ENCODE results near the gene IFNW1.

Gene IFNW1

GRCh38 chr9:21121595-21122251 lies 19.9 kb downstream of the IFNW1 start:
- Histone ChIP-seq H3K9me3 (ENCODE audit: control insufficient read depth, low read length) (no peaks in the 10 kb centered on the region), H3K27ac (no peak overlapping the region), H3K9ac (no peak overlapping the region), H3K36me3 (ENCODE audit: control insufficient read depth, insufficient read depth, low read length) (no peaks in the 10 kb centered on the region), H3K4me2 (ENCODE audit: low read length) (no peak overlapping the region), H3K4me3 (ENCODE audit: low read depth, low read length) (no peak overlapping the region), H3K27me3 (ENCODE audit: control insufficient read depth, insufficient read depth, low read length) (no peaks in the 10 kb centered on the region), H3K4me1 (no peaks in the 10 kb centered on the region), H2AFZ (no peak overlapping the region), H3K79me2 (no peaks in the 10 kb centered on the region)
- TF ChIP-seq, protein P1, sequence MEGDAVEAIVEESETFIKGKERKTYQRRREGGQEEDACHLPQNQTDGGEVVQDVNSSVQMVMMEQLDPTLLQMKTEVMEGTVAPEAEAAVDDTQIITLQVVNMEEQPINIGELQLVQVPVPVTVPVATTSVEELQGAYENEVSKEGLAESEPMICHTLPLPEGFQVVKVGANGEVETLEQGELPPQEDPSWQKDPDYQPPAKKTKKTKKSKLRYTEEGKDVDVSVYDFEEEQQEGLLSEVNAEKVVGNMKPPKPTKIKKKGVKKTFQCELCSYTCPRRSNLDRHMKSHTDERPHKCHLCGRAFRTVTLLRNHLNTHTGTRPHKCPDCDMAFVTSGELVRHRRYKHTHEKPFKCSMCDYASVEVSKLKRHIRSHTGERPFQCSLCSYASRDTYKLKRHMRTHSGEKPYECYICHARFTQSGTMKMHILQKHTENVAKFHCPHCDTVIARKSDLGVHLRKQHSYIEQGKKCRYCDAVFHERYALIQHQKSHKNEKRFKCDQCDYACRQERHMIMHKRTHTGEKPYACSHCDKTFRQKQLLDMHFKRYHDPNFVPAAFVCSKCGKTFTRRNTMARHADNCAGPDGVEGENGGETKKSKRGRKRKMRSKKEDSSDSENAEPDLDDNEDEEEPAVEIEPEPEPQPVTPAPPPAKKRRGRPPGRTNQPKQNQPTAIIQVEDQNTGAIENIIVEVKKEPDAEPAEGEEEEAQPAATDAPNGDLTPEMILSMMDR (IDR thresholded peaks at IDR 0.05): no peak

- Histone ChIP-seq H3K4me1 (no peaks in the 10 kb centered on the region), H3K9ac (no peak overlapping the region), H3K27me3 (ENCODE audit: control insufficient read depth, insufficient read depth, low read length) (no peaks in the 10 kb centered on the region), H3K79me2 (no peaks in the 10 kb centered on the region), H3K4me3 (ENCODE audit: low read depth, low read length) (no peak overlapping the region), H3K36me3 (ENCODE audit: control insufficient read depth, insufficient read depth, low read length) (no peaks in the 10 kb centered on the region), H2AFZ (no peak overlapping the region), H3K4me2 (ENCODE audit: low read length) (no peak overlapping the region), H3K9me3 (ENCODE audit: control insufficient read depth, low read length) (no peaks in the 10 kb centered on the region), H3K27ac (no peak overlapping the region)
- TF ChIP-seq, protein P1 (IDR thresholded peaks at IDR 0.05): no peak
Observed at GRCh38 chr9:21121079-21121478, 20.6 kb downstream of the IFNW1 start.

DNA sequence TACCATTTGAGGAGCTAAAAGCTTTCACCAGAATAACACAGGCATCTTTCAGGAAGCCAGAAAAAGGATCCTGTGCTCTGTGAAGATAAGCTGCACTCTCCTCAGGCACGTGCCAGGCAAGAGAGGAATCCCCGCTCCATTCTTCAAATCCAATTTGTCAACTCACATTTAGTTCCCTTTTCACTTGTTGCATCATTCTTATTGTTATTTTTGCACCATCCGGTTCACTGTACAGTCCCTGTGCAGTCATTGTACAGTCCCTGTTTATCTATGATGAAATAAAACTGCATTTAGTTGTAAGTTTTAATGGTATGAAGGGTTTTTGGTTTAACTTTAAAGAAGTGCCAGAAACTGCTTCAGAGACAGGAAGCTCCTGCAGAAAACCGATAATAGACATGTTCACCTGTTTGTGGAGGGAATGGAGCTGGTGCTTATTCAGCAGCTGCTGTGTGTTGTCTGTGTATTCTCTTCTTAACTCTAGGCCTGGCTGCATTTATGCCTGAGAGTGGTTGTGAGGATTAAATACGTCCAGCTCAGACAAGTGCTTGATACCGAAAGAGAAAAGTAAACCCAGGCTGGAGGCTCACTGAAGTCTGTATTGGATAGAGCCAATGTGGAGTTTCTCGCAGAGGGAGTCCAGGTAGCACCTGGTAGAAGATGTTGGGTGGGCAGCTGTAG lies 22.4 kb downstream of the IFNW1 start:
- Histone ChIP-seq H3K4me2 (ENCODE audit: low read length) (no peak overlapping the region), H3K27ac (no peak overlapping the region), H3K36me3 (ENCODE audit: control insufficient read depth, insufficient read depth, low read length) (no peaks in the 10 kb centered on the region), H3K9me3 (ENCODE audit: control insufficient read depth, low read length) (no peaks in the 10 kb centered on the region), H3K79me2 (no peaks in the 10 kb centered on the region), H3K4me3 (ENCODE audit: low read depth, low read length) (no peak overlapping the region), H3K9ac (no peak overlapping the region), H3K4me1 (no peaks in the 10 kb centered on the region), H3K27me3 (ENCODE audit: control insufficient read depth, insufficient read depth, low read length) (no peaks in the 10 kb centered on the region), H2AFZ (no peak overlapping the region)
- TF ChIP-seq, protein P1 (IDR thresholded peaks at IDR 0.05): no peak

DNA sequence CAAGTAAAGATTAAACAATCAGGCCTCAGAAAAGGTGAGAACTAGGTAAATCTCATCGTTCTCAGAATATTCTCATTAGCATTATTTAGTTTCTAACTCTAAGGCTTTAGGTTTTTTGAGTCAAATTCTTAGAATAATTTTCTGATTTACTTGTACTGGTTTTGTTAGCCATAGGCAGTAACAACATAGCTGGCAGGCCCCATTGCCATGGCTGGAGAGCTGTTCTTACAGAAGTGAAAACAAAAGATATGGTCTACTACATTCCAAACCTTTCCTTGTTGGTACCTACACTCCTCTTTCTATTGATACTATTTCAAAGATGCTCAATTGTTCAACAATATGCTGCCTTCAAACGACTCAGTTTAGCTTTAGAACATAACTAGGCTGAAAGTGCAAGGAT lies 27.3 kb downstream of the IFNW1 start:
- TF ChIP-seq, protein P1 (IDR thresholded peaks at IDR 0.05): no peak
- no peak overlapping the region for H3K4me3 ChIP-seq (ENCODE audit: low read depth, low read length)
- no peak overlapping the region for H3K27ac ChIP-seq
- H3K4me1 ChIP-seq: no peaks in the 10 kb centered on the region
- no peaks in the 10 kb centered on the region for H3K36me3 ChIP-seq (ENCODE audit: control insufficient read depth, insufficient read depth, low read length)
- no peaks in the 10 kb centered on the region for H3K27me3 ChIP-seq (ENCODE audit: control insufficient read depth, insufficient read depth, low read length)
- H3K9ac ChIP-seq: no peak overlapping the region
- no peaks in the 10 kb centered on the region for H3K79me2 ChIP-seq
- no peak overlapping the region for H3K4me2 ChIP-seq (ENCODE audit: low read length)
- H3K9me3 ChIP-seq (ENCODE audit: control insufficient read depth, low read length): no peaks in the 10 kb centered on the region
- H2AFZ ChIP-seq: no peak overlapping the region
